T-helper 1 cell treated with Interleukin-12 subunit alpha and Interleukin-12 subunit beta and Interleukin-4 antibody, amounts not matched to agents 30 μg/mL and 1 μg/mL, for 36 hours (primary cell): ENCODE results near the gene CALML5.

Source experiments
- H3K27ac Mint-ChIP-seq: one replicate; pipeline ENCODE4 v1.8.0; 2021; ENCODE audit warnings: mild to moderate bottlenecking, mixed read lengths
- H3K27me3 Mint-ChIP-seq: one replicate; pipeline ENCODE4 v1.8.0; 2021; ENCODE audit warnings: low read depth, mixed read lengths
- H3K36me3 Mint-ChIP-seq: one replicate; pipeline ENCODE4 v1.8.0; 2021; ENCODE audit warnings: low read depth, mixed read lengths
- H3K4me1 Mint-ChIP-seq: one replicate; pipeline ENCODE4 v1.8.0; 2021; ENCODE audit warnings: low read depth, mixed read lengths
- H3K4me3 Mint-ChIP-seq: one replicate; pipeline ENCODE4 v1.8.0; 2021; ENCODE audit warnings: mild to moderate bottlenecking, moderate library complexity, mixed read lengths
- H3K9me3 Mint-ChIP-seq: one replicate; pipeline ENCODE4 v1.8.0; 2021; ENCODE audit warnings: mixed read lengths

Gene CALML5

DNA sequence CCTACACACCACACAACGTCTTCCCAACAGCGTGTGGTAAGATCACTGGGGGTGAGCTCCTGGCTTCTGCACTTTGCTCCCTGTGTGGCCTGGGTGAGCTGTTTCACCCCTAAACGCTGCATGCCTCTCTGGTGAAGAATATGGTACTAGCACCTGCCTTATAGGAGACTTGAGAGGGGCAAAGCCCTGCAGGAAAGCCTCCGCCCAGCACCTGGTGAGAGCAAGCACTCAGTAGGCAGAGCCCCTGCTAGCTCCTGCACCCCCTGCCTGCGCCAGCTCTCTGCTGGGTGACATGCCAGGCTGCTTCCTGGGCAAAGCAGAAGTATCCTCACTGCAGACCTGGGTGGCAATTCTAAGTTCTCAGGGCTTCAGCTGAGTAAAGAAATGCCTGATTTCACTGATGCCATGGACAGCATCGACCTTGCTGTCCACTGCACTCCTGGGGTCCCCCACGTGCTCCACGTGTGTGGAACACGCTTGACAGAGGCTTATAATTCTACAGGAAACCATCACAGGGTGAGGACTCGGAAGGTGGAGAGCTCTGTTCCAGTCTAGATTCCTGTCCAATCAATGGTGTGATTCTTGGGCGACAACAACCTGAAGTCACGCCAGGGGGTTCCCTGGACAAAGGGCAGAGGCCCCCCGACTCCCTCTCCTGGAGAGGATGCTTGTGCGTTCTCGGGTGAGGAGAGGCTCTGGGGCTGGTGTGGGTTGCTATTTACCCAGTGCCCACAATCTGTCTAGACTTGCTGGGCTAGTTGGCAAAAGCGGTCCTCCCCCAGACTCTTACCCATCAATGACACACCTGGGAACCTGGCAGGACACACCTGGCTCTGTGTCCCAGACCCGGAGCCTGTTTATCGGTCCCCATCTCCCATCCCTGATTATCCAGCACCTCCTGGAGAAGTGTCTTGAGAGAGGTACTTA, 5.0 kb upstream of the CALML5 start:
- peaks cover 23% of the 10 kb centered on the region for H3K27me3 Mint-ChIP-seq
- no peak overlapping the region for H3K27ac Mint-ChIP-seq

DNA sequence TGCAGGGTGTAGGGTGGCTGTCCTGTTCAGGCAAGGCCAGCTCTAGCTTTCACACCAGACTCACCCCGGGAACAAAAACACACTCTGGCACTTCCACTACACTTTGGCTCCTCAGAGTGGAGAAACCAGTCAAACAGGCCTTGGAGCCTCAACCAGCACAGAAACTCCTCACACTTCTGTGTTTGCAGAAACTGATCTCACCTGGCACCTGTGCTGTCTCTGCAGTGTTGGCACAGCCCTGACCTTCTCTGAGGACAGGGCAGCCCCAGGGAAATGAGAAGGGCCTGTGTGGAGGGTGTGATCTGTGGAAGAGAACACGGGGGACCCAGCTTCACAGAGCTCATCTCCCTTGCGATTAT, 4.1 kb upstream of the CALML5 start:
- H3K9me3 Mint-ChIP-seq = no peaks in the 10 kb centered on the region
- no peak overlapping the region for H3K27ac Mint-ChIP-seq
- H3K36me3 Mint-ChIP-seq = no peaks in the 10 kb centered on the region
- peaks cover 20% of the 10 kb centered on the region for H3K27me3 Mint-ChIP-seq
- no peak overlapping the region for H3K4me3 Mint-ChIP-seq
- H3K4me1 Mint-ChIP-seq = no peaks in the 10 kb centered on the region

More for the DNA sequence above, 5.0 kb upstream of the CALML5 start:
- no peaks in the 10 kb centered on the region for H3K36me3 Mint-ChIP-seq
- H3K9me3 Mint-ChIP-seq = no peaks in the 10 kb centered on the region
- no peak overlapping the region for H3K4me3 Mint-ChIP-seq
- no peaks in the 10 kb centered on the region for H3K4me1 Mint-ChIP-seq

DNA sequence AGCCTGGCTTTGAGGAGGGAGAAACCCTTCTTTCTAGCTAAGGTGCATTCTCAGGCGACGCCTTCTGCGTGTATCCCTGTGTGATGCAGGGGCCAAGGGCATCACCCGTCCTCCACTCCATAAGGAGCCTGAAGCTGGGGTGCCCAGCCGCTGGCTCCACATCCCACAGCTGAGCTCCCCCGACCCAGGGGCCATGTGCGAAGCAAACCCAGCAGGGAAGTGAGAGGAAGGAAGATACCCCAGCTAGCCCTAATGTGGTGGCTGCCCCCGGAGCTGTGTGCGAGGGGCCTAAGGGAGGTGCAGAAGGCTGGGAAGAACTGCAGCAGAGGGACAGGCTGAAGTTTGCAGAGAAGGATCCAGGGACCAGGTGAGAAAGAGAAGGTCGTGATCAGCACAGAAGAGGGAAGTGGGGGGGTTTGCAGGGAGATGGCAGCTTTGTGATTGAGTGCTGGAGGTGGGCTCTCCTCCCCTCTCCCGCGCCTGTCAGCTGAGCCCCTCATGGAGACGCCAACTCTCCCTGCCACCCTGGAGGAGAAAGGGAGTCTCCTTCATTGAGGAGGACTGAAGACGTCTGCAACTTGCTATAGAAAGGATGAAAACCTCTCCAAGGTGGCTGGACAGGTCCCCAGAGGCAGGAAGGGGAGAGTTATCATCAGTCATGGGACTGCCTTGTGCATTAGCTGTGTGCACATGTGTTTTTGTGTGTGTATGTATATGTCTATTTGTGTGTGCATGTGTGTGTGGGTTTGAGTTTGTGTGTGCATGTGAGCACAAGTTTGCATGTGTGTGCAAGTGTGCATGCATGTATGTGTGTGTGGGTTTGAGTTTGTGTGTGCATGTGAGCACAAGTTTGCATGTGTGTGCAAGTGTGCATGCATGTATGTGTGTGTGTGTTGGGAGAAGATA, 3.5 kb upstream of the CALML5 start:
- Mint-ChIP-seq H3K27me3 (peaks cover 20% of the 10 kb centered on the region), H3K4me3 (no peak overlapping the region), H3K9me3 (no peaks in the 10 kb centered on the region), H3K4me1 (no peaks in the 10 kb centered on the region), H3K27ac (no peak overlapping the region), H3K36me3 (no peaks in the 10 kb centered on the region)

DNA sequence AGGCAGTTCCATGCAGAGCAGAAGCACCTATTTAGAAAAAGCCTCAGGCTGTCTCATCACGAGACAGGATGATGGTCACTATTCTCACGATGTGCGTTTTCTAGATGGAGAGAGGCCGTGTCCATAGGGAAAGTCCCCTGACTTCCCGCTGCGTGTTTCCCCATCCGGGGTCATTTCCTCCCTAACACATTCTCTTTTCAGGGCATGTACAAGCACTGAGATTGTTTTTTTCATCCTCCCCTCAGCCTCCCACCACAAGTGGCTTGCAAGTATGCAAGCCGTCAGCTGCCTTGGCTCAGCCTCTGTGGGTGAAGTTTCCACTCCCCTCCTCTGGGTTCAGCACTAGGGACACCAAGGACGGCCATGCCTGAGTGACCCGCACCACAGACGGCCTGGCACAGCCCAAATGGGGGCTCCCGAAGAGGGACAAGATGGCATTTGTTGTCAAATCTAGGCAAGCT, 2.7 kb upstream of the CALML5 start:
- Mint-ChIP-seq H3K9me3 (no peaks in the 10 kb centered on the region), H3K27ac (no peak overlapping the region), H3K4me1 (no peaks in the 10 kb centered on the region), H3K36me3 (no peaks in the 10 kb centered on the region), H3K27me3 (peaks cover 20% of the 10 kb centered on the region), H3K4me3 (no peak overlapping the region)

DNA sequence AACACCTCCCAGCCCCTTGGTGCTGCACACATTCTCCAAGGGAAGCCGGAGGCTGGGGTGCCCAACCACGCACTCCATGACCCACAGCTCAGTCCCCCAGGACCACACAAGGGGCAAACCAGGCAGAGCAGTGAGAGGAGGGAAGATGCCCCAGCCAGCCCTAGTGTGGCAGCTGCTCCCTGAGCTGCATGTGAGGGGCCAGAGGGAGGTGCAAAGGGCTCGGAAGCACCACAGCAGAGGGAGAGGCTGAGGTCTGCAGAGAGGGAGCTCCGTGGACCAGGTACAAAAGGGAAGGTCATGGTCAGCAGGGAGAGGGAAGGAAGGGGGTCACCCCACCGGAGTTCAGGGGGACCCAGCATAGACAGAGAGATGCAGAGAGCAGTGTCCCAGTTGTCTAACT, 1.5 kb upstream of the CALML5 start:
- no peak overlapping the region for H3K4me3 Mint-ChIP-seq
- H3K27ac Mint-ChIP-seq = no peak overlapping the region
- H3K27me3 Mint-ChIP-seq = peaks cover 19% of the 10 kb centered on the region
- no peaks in the 10 kb centered on the region for H3K9me3 Mint-ChIP-seq
- H3K4me1 Mint-ChIP-seq = no peaks in the 10 kb centered on the region
- H3K36me3 Mint-ChIP-seq = no peaks in the 10 kb centered on the region

DNA sequence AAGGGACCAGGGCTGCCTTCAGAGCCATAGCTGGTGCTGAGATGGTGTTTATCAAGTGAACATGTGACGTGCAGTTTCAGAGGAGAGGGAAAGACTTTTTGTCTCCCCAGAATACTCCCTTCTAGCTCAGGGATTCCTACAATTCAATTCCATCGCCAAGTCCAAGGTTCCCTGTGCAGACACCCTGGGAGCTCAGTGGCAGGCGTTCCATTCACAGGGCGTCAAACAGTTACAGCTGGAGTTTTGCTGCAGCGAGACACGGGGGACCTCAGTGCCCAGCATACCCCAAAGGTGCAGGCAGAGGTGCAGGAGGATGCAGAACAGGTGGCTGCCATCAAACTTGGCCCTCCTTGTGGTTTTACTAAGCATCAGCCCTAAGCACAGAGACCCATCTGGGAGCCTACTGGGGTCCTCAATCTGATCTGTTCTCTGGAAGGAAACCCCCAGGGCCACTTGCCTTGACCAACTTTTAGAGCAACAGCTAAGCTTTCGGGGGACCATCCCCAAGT, 846 bp upstream of the CALML5 start:
- no peak overlapping the region for H3K27ac Mint-ChIP-seq
- H3K36me3 Mint-ChIP-seq = no peaks in the 10 kb centered on the region
- H3K27me3 Mint-ChIP-seq = peaks cover 16% of the 10 kb centered on the region
- no peak overlapping the region for H3K4me3 Mint-ChIP-seq
- H3K4me1 Mint-ChIP-seq = no peaks in the 10 kb centered on the region
- H3K9me3 Mint-ChIP-seq = no peaks in the 10 kb centered on the region

DNA sequence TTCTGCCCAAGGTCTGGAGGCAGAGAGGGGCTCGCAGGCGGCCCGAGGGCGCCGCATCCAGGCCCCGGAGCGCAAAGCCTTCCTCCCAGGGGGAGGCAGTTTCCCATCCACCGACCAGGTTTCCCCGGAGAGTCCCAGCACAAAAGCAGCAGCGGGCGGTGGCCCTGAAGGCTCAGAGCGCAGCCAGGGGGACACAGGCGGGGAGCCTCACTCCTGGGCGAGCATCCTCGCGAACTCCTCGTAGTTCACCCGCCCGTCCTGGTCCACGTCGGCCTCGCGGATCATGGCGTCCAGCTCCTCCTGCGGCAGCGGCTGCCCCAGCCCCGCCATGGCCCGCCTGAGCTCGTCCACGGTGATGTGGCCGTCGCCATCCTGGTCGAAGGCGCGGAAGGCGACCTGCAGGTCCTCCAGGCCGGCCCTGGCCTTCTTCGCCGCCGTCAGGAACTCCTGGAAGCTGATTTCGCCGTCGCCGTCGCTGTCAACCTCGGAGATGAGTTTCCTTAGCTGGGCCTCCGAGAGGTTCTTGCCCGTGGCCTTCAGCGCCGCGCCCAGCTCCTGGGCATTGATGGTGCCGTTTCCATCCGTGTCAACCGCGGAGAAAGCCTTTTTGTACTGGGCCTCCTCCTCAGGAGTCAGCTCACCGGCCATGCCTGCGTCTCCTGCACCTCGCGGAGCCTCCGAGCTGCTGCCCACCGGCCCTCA, 428 bp downstream of the CALML5 start:
- Mint-ChIP-seq H3K27me3 (peaks cover 16% of the 10 kb centered on the region), H3K27ac (no peak overlapping the region), H3K36me3 (no peaks in the 10 kb centered on the region), H3K9me3 (no peaks in the 10 kb centered on the region), H3K4me3 (no peak overlapping the region), H3K4me1 (no peaks in the 10 kb centered on the region)

DNA sequence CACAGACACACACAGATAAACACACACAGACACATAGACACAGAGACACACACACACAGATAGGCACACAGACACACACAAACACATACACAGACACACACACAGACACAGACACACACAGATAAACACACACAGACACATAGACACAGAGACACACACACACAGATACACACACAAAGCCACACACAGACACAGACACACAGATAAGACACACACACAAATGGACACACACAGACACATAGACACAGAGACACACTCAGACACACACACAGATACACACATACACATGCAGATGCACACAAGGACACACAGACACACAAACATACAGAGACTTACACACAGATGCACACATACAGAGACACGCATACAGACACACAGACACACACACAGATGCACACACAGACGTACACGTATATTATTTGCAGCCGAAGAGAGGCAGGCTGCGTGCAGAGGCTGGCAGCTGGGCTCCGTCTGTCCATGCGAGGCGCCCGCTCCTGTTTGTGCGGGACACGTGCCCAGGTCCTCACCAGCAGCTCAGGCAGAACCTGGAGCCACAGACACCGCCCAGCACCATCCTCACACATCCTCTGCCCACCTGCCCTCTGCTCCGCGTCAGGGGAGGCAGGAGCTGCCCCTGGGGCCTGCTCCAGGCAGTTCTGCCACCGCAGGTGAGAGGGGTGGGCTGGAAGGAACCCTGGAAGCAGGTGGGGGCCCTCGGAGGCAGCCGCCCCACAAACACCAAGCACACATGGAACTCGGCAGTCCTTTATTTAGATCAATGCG, 1.2 kb downstream of the CALML5 start:
- Mint-ChIP-seq H3K27ac (no peak overlapping the region), H3K36me3 (no peaks in the 10 kb centered on the region), H3K9me3 (no peaks in the 10 kb centered on the region), H3K4me1 (no peaks in the 10 kb centered on the region), H3K4me3 (no peak overlapping the region), H3K27me3 (peaks cover 10% of the 10 kb centered on the region)

DNA sequence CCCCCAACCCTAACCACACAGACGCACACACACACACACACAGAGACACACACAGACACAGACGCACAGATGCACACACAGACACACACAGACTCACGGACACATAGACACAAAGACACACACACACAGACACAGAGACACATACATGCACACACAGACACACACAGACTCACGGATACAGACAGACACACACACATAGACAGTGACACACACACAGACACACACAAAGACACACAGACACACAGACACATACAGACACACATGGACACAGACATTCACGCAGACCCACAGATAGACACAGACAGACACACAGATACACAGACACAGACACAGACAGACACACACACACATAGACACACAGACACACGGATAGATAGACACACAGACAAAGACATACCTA, 2.1 kb downstream of the CALML5 start:
- Mint-ChIP-seq H3K4me1 (no peaks in the 10 kb centered on the region), H3K36me3 (no peaks in the 10 kb centered on the region), H3K27ac (no peak overlapping the region), H3K27me3 (peaks cover 4% of the 10 kb centered on the region), H3K9me3 (peaks cover 1% of the 10 kb centered on the region), H3K4me3 (no peak overlapping the region)

DNA sequence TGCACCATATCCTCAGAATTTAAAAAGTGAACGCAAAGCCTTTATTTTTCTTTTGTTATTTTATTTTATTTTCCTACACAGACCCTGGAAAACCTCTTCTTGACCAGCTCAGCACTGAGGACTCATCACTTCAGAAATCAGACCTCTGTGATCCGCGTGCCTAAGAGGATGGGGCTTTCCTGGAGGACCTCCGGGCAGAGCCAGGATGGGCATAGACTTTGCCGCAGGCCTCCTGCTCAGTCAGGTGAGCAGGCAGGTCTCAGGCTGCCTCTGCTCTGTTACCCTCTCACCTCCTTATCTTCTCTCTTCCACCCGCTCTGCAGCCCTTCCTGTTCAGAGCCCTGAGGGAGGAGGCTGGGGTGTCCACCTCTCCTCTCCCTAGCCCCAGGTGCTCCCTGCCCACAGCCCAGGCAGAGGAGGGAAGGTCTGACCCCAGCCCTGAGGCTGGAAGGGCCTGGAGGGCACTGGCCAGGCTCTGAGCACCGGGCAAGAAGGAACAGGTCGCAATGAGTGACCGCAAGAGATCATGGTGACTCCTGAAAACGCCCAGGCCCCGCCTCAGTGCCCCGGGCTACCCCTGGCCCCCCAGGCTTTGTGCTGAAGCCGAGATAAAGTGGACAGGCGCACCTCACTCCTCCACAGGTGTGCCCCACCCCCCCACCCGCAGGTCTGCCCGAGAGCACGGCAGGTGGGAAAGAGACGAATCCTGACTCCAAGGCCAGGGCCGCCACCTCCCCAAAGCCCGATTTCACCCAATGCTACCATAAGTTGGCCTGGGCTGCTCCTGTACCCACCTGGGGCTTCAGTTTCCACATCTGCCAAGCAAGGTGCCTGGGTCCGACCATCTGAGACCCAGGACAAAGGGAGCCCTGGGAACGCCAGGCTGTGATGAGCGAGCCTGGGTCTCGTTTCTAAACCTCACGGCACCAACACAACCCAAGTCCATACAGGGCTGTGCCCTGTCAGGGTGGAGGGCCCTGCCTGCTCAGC, 2.8 kb downstream of the CALML5 start:
- Mint-ChIP-seq H3K4me1 (no peaks in the 10 kb centered on the region), H3K9me3 (peaks cover 6% of the 10 kb centered on the region), H3K36me3 (no peaks in the 10 kb centered on the region), H3K27ac (no peak overlapping the region), H3K27me3 (peaks cover 4% of the 10 kb centered on the region), H3K4me3 (no peak overlapping the region)

DNA sequence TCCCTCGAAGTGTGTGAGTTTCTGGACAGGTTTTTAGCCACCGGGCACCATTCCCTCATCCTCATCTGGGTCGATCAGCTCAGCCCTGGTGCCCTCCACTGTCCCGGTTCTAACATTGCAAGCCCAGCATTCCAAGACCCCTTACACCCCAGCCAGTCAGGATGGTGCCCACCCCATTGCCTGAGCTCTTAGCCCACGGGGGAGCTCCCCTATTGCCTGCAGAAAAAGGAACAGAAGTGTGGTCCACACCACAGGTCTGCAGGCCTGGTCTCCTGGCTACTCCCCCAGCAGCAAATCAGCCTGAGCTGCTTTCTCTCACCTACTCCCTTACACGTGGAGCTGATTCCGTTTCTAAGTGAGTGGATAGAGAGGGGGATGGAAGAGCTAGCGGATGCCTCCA, 4.8 kb downstream of the CALML5 start:
- H3K9me3 Mint-ChIP-seq = peaks cover 6% of the 10 kb centered on the region
- H3K27ac Mint-ChIP-seq = no peak overlapping the region
- no peaks in the 10 kb centered on the region for H3K27me3 Mint-ChIP-seq
- no peaks in the 10 kb centered on the region for H3K4me1 Mint-ChIP-seq
- H3K36me3 Mint-ChIP-seq = no peaks in the 10 kb centered on the region
- H3K4me3 Mint-ChIP-seq = no peak overlapping the region

DNA sequence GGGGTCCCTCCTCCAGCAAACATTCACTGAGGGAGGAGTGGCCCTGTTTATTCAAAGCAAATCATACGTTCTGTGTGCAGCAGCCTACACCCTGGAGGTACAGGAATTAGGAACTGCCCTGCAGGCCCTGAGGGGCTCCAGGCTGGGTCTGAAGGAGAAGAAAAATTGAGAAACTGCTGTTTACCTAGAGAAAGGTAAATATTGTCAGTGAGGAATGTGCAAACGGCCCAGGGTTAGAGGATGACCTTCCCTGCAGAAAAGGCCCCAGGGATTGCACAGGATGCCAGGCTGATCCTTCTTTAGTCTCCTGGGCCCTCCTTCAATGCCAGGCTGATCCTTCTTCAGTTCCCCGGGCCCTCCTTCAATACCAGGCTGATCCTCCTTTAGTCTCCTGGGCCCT, 5.7 kb downstream of the CALML5 start:
- no peaks in the 10 kb centered on the region for H3K4me1 Mint-ChIP-seq
- no peaks in the 10 kb centered on the region for H3K27me3 Mint-ChIP-seq
- no peak overlapping the region for H3K27ac Mint-ChIP-seq
- peaks cover 6% of the 10 kb centered on the region for H3K9me3 Mint-ChIP-seq
- H3K36me3 Mint-ChIP-seq = no peaks in the 10 kb centered on the region
- no peak overlapping the region for H3K4me3 Mint-ChIP-seq
